SK-N-DZ (cell line): Measurements from ENCODE around the gene SORBS2.
A peak's percentile ranks its signal among the peaks of the same experiment; 100 is the strongest.

ENCODE experiments used
- DNase-seq: peaks from one replicate; pipeline ENCODE4 v3.0.0-alpha.2; 2015; ENCODE audit warnings: low spot score

SORBS2 gene

DNA sequence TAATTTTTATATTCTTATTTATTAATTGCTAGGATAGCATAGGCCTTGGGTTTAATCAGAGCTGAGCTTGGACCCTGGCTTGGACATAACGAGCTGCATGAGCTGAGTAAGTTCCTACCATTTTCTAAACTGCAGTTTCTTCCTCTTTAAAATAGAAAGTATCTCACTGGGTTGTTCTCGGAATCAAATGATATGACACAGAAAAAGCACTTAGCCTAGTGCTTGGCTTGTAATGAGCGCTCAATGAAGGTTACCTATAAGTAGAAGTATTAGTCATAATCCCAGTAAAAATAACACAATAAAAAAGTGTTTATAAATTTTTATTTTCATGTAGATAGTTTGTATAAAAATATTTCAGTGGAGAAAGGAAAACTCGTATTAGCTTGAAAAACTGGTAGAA is 163.4 kb downstream of the SORBS2 start:
- DNase-seq: no peak

DNA sequence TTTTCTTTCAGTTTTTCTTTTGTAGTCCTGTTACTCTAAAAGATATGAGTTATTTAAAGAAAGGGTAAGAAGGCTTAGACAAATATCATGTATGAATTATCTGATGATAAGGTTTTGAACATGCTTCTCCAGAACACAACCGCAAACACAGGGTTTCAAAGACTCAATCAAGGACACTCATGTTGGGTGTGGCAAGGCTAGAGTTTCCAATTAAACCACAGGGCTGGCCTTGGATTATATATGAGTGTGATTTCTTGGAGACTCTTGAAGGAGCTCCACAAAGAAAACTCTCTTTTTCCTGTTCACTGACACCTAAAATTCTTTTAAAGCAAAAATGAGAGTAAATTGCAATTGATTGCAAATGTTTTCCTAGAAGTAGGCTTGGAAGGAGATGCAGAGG is 166.6 kb downstream of the SORBS2 start:
- no peak for DNase-seq

GRCh38 chr4:185644408-185644807 is 167.6 kb downstream of the SORBS2 start:
- DNase-seq: no peak

GRCh38 chr4:185642907-185643306 is 169.1 kb downstream of the SORBS2 start:
- DNase-seq: no peak

DNA sequence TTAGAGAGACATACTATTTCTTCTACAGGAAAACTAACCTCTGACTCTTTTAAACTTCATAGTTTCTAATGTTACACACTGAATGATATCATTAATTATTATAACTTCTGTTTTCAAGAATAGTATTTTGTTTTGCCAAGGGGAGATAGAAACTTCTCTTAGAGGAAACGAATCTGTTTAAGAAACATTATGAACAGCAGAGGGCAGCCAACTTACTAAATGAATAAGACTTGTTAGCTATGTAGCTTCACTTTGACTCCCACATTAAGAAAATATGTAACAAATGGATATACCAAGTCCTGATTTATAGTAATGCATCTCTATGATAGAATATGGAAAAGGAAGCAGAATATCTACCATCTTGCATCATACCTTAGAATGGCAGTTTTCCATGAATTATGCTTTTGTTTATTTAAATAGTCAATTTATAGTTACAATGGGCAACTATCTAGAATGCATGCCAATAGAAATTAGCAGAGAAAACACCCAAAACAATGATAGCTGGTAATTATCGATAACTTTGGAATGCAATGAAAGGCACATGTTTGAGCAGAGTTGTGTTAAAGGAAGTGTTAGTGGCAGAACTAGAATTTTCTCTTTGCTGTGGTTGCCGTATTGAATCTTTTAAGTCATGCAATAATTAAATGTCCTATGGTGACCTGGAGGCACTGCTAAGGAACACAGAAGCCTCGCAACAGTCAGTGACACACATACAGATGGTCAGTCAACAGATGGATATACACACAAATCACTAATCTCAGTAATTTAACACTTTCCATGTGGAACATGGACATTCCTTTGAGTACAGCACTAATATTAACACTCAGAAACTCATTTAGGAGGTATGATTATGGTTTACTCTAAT is 171.0 kb downstream of the SORBS2 start:
- peak; percentile 57 for DNase-seq

- no peak for DNase-seq
These were observed 173.3 kb downstream of the SORBS2 start for GRCh38 chr4:185638548-185639301.

DNA sequence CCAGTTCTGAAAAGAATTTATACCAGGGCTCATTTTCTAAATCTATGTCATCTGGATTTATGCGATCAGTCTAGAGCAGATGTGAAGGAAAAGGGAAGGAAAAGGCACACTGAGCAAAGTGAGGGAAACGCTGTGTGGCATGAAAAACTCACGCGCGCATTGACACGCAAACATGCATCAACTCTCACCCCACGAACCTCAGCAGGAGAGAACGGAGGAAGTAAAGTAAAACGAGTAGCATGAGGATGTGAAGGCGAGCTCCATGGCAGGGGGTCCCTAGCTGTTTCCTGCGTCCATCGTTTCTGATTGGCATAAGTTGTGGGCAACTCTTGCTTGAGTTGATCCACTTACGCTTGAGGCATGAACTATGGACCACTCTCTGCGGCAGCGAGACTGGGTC is 173.9 kb downstream of the SORBS2 start:
- DNase-seq: no peak

- DNase-seq: no peak
These were observed 174.7 kb downstream of the SORBS2 start for GRCh38 chr4:185637163-185637875.

DNA sequence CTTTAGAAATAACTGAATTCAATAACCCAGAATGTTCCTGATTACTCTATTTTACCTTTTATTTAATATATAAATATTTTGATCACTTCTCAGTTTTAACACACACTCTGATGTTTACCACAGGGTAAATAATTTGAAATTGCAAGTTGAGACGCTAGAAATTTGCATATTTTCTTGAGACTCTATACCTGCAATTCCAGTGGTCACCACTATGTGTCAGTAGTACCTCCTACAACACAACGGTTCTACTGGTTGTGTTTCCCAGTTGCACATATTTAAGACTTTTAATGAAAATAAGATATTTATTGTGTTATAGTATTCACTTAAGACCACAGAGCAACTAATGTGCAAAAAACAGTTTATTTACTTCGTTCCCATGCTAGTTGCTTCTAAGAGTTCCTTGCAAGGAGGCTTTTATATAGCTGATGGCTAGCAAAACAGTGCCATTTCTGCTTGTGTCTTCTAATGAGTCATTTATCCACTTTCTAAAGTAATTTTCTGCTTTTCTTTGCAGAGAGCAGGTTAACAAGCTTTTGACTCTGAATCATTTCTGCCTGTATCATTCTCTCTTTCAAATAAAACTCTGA is 177.8 kb downstream of the SORBS2 start:
- no peak for DNase-seq

- DNase-seq: no peak
These were observed 185.2 kb downstream of the SORBS2 start for GRCh38 chr4:185626798-185627197.

DNA sequence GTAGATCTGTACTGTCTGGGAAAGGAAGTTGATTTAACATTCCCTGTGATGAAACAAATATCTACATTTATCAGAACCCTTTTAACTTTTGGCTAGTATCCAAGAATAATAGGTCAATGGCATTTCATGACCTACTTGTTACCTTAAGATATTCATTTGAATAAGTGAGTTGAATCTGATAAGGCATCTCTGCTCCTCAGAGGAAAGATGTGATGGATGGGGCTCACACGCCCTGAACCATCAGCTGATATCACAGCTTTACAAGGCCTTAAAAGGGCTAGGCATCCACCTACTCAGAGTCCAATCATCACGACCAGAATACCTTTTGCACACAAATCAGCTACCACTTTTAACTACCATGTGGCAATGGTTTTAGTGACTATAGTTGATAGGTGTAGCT is 186.5 kb downstream of the SORBS2 start:
- DNase-seq: no peak

GRCh38 chr4:185624259-185624589 is 187.8 kb downstream of the SORBS2 start:
- DNase-seq: peak; percentile 27

DNA sequence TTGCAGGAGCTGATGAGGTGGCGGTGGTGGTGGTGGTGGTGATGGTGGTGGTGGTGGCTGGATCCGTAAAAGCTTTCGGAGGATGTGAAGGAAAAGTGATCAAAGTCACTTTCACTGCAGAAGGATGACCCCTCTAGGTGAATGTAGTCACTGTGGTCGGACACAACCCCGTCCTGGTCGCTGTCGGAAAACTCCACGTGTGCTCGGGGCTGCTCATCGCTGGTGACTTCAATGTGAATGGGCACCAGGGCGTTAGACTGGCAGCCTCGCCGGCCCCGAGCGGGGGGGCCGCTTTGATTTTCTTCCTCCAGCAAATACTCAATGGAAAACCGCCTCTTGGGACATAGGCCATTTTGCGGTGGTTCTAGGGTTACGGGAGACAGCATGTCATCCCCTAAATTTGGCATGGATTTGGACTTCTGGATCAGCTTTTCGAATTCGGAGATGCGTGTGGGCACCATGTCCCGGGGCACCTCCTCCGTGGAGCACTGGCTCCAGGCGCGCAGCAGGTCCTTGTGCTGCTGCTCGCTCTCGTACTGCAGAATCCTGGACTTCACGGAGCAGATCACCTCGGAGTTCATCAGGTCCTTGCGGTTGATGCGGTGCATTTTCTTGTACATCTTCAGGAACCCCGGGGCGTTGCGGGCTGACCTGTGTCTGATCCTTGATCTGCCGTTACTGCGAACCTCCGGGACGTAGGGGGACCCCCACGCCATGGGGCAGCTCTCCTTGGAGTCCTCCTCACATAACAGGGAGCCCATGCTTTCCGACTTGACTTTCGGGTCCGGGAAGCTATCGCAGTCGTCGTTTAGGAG is 188.3 kb downstream of the SORBS2 start:
- no peak for DNase-seq

DNA sequence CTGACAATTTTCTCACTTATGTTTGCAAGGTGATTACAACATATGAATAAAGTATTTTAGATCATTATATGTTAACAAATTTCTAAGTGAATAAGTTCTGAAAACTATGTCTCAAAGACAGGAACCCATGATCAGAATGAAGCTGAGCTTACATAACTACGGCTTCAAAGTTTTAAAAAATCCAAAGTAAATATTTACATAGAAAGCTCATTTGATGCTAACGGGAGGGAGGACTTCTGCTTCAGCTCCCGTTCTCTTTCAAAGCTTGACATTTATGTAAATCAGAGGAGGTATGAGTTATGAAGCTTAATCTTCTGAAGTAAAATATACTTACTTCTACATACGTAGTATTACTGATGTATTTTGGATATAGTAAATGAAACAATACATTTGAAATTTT is 203.8 kb downstream of the SORBS2 start:
- no peak for DNase-seq

DNA sequence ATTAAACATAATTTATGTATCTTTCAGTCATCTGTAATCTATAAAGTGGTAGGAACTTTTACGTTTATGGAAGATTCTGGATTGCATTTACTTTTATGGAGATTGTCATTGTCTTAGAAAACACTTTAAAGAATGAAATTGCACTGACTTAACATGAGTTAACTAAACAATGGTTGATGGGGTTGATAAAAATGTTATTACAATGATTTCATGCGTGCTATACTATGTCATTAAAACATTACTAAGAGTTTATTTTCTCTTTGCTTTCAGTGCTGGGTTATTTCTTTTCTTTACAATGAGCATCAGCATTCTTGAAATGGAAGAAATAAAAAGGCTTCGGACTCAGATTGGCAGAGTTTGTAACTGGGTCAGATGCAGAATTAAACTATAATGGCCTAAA is 209.6 kb downstream of the SORBS2 start:
- no peak for DNase-seq

DNA sequence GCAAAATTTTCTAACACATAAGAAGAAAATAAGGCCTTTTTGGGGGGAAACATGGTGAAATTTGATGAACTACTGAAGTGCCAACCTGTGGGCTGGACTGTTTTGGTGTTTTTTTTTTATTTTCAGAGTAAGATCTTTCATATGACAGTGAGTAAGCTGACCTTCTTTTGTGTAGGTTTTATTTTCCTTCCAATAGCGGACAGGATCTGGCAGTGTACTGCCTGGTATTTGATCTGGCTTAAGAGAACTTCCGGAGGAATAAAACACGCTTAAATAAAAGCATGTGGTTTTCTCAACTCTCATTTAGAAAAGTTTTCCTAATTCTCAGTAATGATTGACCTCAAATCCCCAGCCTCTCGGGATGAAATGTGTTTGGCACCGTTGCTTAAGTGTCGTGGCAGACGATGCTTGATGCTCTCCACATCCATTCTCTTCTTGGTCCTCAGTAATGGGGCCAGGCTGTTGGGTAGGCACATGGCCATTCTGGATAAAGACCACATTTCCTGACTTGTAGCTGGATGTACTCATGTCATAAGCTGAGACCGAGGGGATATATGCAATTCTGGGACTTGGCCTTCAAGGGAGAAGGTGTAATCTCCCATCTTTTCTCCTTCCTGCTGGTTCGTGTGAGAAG is 211.1 kb downstream of the SORBS2 start:
- DNase-seq: no peak

DNA sequence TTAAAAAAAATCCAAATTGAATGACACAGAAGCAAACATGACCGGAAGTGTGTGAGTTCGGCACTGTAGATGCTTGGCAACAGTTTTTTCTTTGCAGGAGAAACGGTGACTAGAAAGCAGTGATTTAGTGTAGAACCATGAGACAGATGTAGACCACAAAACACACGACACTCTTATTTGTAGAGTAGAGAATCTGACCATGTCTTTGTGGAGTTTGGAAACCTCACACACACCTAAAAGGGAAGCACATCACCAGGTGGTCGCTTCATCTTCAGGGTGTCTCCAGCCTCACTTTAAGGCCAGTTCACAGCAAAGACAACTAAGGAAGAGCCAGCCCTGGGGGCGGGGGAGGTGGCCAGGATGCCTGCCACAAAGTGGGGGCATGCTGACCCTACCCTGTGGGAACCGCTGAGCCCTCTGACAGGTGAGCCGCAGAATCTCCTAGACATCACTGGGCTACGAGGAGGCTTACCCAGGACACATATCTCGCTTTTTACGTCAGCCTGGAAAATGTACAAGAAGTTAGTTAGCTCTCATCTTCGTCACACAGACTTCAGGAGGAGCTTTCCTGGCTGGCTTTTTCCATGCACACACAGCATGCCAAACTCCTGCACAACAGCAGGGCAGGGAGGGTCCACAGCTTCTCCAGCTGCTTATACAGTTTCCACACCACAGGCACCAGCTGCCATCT is 212.3 kb downstream of the SORBS2 start:
- DNase-seq: no peak

GRCh38 chr4:185598846-185599552 is 213.0 kb downstream of the SORBS2 start:
- no peak for DNase-seq

- DNase-seq: peak; percentile 74
These were observed 214.3 kb downstream of the SORBS2 start for GRCh38 chr4:185597532-185598188.
